HG03520 (cell line): ENCODE data around the gene FGF14.

Source experiments
- ATAC-seq: cut with Tn5 transposase; IDR thresholded peaks from one replicate; pipeline ENCODE4 v1.9.1; 2021; ENCODE audit warnings: mild to moderate bottlenecking, moderate library complexity; ENCODE audit not compliant: unreplicated experiment

The FGF14 gene

GRCh38 chr13:101998129-101998528, 403.7 kb downstream of the FGF14 start:
- no peak for ATAC-seq

DNA sequence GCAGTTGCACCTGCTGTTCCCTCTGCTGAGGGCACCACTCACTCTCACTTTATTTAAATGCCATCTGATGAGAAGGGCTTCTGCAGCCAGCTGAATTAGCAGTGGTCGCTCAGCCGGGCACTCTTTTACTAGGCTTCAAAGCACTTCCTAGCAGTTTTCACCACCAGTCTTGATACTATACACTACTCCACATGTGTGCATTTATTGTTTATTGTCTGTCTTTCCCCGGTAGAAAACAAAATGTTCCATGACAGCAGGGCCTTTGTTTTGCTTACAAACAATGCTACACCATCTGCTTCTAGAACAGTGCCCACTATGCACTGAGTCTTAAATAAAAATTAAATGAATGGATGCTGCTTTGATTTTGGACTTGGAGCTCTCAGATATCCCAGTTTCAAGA, 404.9 kb downstream of the FGF14 start:
- ATAC-seq: no peak

- ATAC-seq: no peak
Measured at GRCh38 chr13:101989798-101990350, 412.0 kb downstream of the FGF14 start.

DNA sequence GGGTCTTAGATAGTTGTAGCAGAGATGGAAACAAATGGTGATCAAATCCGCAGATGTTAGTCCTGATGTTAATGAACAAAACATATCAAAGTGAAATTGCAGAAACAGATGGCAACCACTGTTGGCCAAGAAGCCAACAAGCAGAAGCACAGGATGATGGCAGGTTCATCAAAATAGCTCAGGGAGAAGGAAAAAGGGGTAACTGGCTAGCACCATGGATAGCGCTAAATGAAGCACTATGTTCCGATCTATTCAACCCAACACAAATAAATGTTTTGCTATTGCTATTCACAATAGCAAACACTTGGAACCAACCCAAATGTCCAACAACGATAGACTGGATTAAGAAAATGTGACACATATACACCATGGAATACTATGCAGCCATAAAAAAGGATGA, 413.7 kb downstream of the FGF14 start:
- no peak for ATAC-seq

- ATAC-seq: no peak
Measured at GRCh38 chr13:101986316-101986715, 415.5 kb downstream of the FGF14 start.

GRCh38 chr13:101985321-101985720, 416.5 kb downstream of the FGF14 start:
- ATAC-seq: no peak

DNA sequence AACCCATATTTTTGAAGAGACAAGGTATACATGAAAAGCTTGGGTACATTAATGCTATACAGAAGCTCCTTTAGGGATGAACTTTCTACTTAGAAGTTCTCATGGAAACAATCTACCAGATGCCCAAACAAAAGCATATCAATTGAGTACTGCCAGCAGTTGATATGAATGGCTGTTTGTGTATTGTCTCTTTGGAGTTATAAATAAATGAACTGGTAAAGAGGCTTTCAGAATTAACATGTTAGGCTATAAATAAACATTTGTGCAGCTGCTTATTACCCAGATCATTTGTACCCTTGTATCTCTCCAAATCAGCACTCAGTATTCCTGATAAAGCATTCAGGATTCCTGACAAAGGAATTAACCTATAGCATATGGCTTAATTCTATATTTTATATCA, 418.9 kb downstream of the FGF14 start:
- ATAC-seq: no peak

DNA sequence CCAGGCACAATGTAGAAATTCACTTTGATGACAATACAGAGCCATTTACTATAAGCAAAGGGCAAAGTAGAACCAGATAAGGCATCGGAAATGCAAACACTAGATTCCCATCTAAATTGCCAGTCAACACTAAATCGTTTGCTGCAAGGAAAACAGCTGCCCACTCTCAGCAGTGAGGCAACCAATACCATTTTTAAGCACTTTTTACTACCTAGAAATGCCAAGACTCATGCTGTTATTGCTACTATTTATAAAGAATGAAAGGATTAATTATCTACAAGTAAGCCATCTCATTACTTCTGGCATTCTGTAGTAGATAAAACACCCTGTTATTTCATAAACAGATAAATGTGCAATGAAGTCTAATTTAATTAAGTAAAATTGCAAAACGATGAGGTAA, 422.0 kb downstream of the FGF14 start:
- ATAC-seq: no peak

GRCh38 chr13:101978552-101979315, 423.1 kb downstream of the FGF14 start:
- ATAC-seq: no peak

DNA sequence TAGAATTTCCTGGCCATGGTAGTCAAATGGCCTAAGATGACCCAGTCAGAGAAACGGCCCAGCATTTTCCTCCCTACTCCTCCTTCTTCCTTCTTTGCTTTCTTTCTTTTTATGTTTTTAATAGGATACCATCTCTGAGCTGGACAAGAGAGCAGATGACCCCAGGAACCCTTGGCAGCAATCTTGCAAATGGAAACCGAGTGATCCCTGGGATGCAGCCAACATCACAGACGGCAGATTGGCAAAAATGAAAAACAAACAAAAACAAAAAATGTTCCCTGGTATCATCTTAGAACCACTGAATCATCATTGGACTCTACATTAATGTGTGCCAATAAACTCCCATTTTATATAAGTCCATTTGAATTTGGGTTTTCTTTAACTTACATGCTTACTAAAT, 424.4 kb downstream of the FGF14 start:
- no peak for ATAC-seq

GRCh38 chr13:101972191-101972590, 429.7 kb downstream of the FGF14 start:
- ATAC-seq: no peak

GRCh38 chr13:101970341-101970740, 431.5 kb downstream of the FGF14 start:
- no peak for ATAC-seq

GRCh38 chr13:101967781-101968180, 434.1 kb downstream of the FGF14 start:
- ATAC-seq: no peak

- ATAC-seq: no peak
Measured at GRCh38 chr13:101967216-101967615, 434.6 kb downstream of the FGF14 start.

DNA sequence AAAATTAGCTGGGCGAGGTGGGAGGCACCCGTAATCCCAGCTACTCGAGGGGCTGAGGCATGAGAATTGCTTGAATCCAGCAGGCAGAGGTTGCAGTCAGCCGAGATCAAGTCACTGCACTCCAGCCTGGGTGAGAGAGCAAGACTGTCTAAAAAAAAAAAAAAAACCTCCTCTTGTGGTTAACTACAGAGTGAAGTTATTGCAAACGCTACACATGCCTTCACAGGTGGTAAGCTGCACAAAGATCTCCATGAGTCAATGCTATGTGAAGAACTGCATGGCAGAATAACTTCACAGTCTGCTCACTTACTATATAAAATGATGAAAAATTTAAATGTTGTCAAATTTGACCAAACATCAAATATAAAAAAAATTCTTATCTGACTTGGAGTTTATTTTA, 436.8 kb downstream of the FGF14 start:
- no peak for ATAC-seq

- ATAC-seq: no peak
Measured at GRCh38 chr13:101959016-101959415, 442.8 kb downstream of the FGF14 start.

GRCh38 chr13:101955764-101956163, 446.1 kb downstream of the FGF14 start:
- ATAC-seq: no peak

DNA sequence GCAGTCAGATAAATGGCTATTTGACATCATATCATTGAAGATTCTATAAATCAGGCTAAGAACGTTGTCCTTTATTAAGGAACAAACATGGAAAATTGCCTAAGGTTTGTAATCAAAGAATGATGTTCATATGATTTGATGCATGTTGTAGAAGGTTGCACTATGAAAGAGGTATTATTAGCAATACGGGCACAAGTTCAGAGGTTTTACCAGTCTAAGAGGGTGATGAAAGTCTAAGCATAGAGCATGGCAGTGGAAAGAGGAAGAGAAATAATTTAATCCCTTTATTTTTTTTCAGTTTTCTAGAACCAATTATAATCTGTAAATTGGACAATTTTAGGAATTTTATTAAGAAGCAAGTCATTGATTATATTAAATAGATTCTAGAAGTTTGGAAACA, 450.7 kb downstream of the FGF14 start:
- ATAC-seq: no peak

DNA sequence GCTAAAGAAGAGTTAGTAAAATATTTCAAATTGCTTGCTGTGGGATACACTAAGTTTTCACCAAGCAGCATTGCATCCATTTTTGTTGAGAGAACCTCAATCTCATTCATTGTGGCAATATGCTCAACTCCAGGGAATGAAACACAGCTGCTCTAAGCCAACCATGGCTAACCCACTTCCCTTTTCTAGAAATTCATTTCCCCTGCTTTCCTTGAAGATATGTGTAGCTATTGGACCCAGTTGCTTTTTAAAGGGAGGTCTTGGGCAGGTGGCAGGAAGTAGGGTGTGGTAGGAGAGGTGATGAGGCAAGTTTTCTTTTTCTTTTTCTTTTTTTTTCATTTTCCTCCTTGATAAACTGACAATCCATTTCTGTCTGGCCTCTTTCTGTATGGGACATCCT, 452.2 kb downstream of the FGF14 start:
- ATAC-seq: no peak

DNA sequence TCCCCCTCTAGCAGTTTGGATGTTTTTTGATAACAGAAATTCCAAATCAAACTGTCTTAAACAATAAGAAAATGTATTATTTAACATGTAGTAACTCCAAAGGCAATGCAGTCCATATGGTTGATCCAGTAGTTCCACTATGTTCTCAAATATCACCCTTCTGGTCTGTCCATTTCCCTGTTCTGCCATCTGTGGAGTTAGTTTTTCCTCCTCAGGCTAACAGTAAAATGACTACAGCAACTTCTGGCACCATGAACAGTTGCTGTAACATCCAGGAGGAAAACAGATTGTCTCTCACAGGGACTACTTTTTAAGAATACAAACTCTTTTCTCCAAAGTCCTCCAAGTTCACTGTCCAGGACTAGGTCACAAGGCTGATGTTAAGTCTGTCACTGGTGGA, 455.4 kb downstream of the FGF14 start:
- no peak for ATAC-seq

DNA sequence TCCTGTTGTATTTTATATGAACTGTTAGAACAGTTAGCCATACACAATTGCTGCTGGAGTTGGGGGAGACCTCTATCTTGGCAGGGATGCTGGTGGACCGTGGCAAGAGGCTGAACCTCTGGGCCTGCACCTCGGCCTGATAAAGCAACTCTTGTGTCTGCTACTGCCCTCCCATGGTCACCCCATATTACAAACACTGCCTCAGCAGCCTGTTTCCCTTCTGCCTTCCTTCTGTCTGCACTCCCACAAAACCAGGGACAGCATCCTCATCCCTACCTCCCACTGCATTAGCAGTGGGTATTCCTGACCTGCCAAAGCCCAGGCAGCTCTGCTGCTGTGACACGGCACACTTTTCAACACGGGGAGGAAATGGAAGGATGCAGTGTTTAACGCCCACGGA, 456.4 kb downstream of the FGF14 start:
- ATAC-seq: no peak

- no peak for ATAC-seq
Measured at GRCh38 chr13:101944521-101944920, 457.3 kb downstream of the FGF14 start.
